ENCODE results near the gene FRG2. TPM values are rescaled to one million over a fixed set of nuclear protein-coding genes. Genes with fewer than 3 reads are reported as not detected.
"Not testable (repeated sequence)": the region's sequence is repeated elsewhere in the genome, so short reads cannot be mapped to it uniquely, and the experiment has no call there.

FRG2 gene
- total and polyA plus RNA-seq, 7 donors, result not detected

- Histone ChIP-seq H3K27me3 (peaks cover 0 to 6% (median 0%) of the 10 kb centered on the region in 3 donors), H3K9me3 (no peaks in the 10 kb centered on the region), H3K36me3 (no peaks in the 10 kb centered on the region), H3K4me3 (no peak overlapping the region), H3K4me1 (no peaks in the 10 kb centered on the region), H3K27ac (no peak overlapping the region)
- TF ChIP-seq CTCF (IDR thresholded peaks at IDR 0.05), result no peak
- TF ChIP-seq POLR2A (IDR thresholded peaks at IDR 0.05), result no peak
- TF ChIP-seq EP300 (IDR thresholded peaks at IDR 0.05), result no peak
- TF ChIP-seq POLR2AphosphoS5 (IDR thresholded peaks at IDR 0.05), result no peak
- DNase-seq, result no peak
- WGBS, 2 donors, result 41 to 58% methylated on average over 3 of the region's 3 CpGs
- intact Hi-C loops (cut with DNase I), result no loop called here
These were observed 38.1 kb downstream of the FRG2 start for GRCh38 chr4:189988877-189989431.

- H3K27me3 ChIP-seq; intact Hi-C loops (cut with DNase I); H3K27ac ChIP-seq; H3K4me3 ChIP-seq; H3K4me1 ChIP-seq; H3K36me3 ChIP-seq; H3K9me3 ChIP-seq; DNase-seq: not testable (repeated sequence)
- 59 to 68% methylated on average over 3 to 4 of the region's 4 CpGs for WGBS, 2 donors
These were observed 41.3 kb downstream of the FRG2 start for GRCh38 chr4:189985651-189986243.

- H3K9me3 ChIP-seq; H3K4me3 ChIP-seq; H3K27ac ChIP-seq; H3K4me1 ChIP-seq; H3K36me3 ChIP-seq; intact Hi-C loops (cut with DNase I); DNase-seq; H3K27me3 ChIP-seq: not testable (repeated sequence)
- 82 to 85% methylated on average over 20 to 29 of the region's 31 CpGs for WGBS, 2 donors
These were observed 42.4 kb downstream of the FRG2 start for GRCh38 chr4:189984661-189985060.

GRCh38 chr4:189983916-189984526 is 43.0 kb downstream of the FRG2 start:
- H3K4me3 ChIP-seq; H3K4me1 ChIP-seq; H3K9me3 ChIP-seq; H3K27ac ChIP-seq; DNase-seq; H3K36me3 ChIP-seq; intact Hi-C loops (cut with DNase I); H3K27me3 ChIP-seq: not testable (repeated sequence)
- WGBS, 2 donors, result 88 to 92% methylated on average over 35 to 41 of the region's 41 CpGs

GRCh38 chr4:189981970-189982369 is 45.1 kb downstream of the FRG2 start:
- intact Hi-C loops (cut with DNase I), result no loop called here
- WGBS, 2 donors, result 82 to 88% methylated on average over 8 of the region's 8 CpGs
- TF ChIP-seq CTCF (IDR thresholded peaks at IDR 0.05) (no peak), EP300 (IDR thresholded peaks at IDR 0.05) (no peak), POLR2A (IDR thresholded peaks at IDR 0.05) (no peak), POLR2AphosphoS5 (IDR thresholded peaks at IDR 0.05) (no peak)
- Histone ChIP-seq H3K27me3 (no peaks in the 10 kb centered on the region), H3K27ac (no peak overlapping the region), H3K36me3 (no peaks in the 10 kb centered on the region), H3K4me1 (no peaks in the 10 kb centered on the region), H3K9me3 (no peaks in the 10 kb centered on the region), H3K4me3 (no peak overlapping the region)
- no peak for DNase-seq

- DNase-seq; H3K9me3 ChIP-seq; H3K36me3 ChIP-seq; H3K27ac ChIP-seq; H3K4me3 ChIP-seq; H3K4me1 ChIP-seq; H3K27me3 ChIP-seq; intact Hi-C loops (cut with DNase I): not testable (repeated sequence)
- WGBS, 2 donors, result 37 to 78% methylated on average over 2 of the region's 2 CpGs
These were observed 46.8 kb downstream of the FRG2 start for GRCh38 chr4:189980292-189980691.
